Measurements from ENCODE around the gene PREPL.

- TF ChIP-seq CTCF (IDR thresholded peaks at IDR 0.05; ENCODE audit: insufficient read depth, low read length, poor library complexity, severe bottlenecking) (no peak), EZH2phosphoT487 (conservative IDR thresholded peaks at IDR 0.05; ENCODE audit: low read length) (no peak)
These were observed 8.8 kb downstream of the PREPL start for GRCh38 chr2:44352510-44352909.

Data from SU-DHL-6 (cell line).